GM13977 (cell line): ENCODE results near the gene MICU1.
"Not testable (repeated sequence)": the region's sequence is repeated elsewhere in the genome, so short reads cannot be mapped to it uniquely, and the experiment has no call there.

Experiments used
- DNase-seq: peaks from one replicate; pipeline ENCODE4 v3.0.0; 2012; ENCODE audit warnings: low spot score
- CTCF ChIP-seq: IDR thresholded peaks from 2 replicates; pipeline ENCODE4 v1.5.1; 2012; ENCODE audit warnings: mild to moderate bottlenecking, control low read depth; ENCODE audit not compliant: insufficient read depth; ENCODE audit errors: extremely low read depth, missing control alignments
- in situ Hi-C: fragments of 300-500 bp; cut with MboI; formaldehyde crosslinking; loops from one replicate; pipeline ENCODE4 v1.12.0; 2022; ENCODE audit warnings: low sequenced_read_pairs, low pct_unique_long_range_greater_than_20kb, mixed read lengths, inconsistent platforms; ENCODE audit not compliant: unreplicated experiment

Gene MICU1

DNA sequence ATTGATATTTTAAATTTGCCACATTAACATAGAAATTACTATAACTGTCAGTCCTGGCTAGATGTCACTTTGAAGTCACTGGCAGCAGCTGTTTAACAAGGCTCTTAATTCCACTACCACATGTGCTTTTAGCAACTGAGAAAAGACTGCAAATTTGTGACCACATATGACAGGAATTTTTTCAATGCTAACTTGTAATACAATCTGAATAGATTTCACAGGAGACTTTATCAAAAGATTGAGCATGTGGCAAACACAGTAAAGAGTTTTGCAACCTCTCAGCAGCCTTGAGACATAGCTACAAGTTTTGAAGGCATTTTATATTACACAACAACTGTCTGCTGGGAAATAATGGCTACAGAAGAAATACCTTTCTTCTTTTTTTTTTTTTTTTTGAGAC lies 73.0 kb downstream of the MICU1 start:
- no peak for TF ChIP-seq CTCF
- in situ Hi-C loops = no loop called here
- no peak for DNase-seq

DNA sequence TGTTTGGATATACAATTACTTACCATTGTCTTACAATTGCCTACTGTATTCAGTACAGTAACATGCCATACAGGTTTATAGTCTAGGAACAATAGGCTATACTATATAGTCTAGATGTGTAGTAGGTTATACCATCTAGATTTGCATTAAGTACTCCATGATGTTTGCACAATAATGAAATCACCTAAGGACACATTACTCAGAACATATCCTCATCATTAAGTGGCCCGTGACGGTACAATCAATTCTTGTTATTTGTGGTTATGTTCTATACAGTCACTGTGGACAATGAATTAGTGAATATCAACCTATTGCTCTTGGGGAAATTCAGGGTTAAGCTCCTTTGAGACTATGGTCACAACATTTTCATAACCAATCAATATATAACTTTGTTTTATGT lies 75.6 kb downstream of the MICU1 start:
- no peak for DNase-seq
- in situ Hi-C loops = no loop called here
- TF ChIP-seq CTCF = no peak

GRCh38 chr10:72545546-72545945 lies 80.3 kb downstream of the MICU1 start:
- no peak for DNase-seq
- no peak for TF ChIP-seq CTCF
- in situ Hi-C loops = no loop called here

DNA sequence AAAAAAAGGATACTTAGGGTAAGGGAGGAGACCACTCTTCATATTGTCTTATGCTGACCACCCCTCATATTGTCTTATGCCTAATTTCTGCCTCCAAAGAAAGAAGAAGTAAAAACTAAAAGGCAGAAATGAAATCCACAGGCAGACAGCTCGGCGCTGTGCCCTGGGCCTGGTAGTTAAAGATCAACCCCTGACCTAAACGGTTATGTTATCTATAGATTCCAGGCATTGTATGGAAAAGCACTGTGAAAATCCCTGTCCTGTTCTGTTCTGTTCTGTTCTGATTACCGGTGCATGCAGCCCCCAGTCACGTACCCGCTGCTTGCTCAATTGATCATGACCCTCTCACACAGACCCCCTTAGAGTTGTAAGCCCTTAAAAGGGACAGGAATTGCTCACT lies 82.0 kb downstream of the MICU1 start:
- DNase-seq, in situ Hi-C loops: not testable (repeated sequence)

DNA sequence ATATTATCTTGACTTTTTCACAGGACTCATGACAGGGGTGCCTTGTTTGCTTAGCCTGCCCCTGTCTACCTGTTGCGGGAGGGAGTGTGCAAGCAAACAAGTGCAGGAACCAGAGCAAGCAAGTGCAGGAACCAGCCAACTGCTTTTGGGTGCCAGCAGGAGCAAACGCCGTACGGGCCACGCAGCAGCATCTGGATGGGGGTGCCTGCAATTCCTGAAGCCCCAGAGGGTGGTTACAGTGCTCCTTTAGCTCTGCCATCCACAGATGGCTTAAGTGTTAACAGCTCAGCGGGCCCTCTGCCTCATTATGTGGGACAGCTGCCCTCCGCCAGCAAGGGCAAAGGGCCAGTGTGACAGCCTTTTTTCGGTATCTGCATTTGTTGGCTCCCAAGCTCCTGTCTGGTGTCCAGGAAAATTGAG lies 83.5 kb downstream of the MICU1 start:
- no peak for TF ChIP-seq CTCF
- no peak for DNase-seq
- in situ Hi-C loops = no loop called here

GRCh38 chr10:72541337-72541736 lies 84.5 kb downstream of the MICU1 start:
- TF ChIP-seq CTCF = no peak
- DNase-seq = no peak

DNA sequence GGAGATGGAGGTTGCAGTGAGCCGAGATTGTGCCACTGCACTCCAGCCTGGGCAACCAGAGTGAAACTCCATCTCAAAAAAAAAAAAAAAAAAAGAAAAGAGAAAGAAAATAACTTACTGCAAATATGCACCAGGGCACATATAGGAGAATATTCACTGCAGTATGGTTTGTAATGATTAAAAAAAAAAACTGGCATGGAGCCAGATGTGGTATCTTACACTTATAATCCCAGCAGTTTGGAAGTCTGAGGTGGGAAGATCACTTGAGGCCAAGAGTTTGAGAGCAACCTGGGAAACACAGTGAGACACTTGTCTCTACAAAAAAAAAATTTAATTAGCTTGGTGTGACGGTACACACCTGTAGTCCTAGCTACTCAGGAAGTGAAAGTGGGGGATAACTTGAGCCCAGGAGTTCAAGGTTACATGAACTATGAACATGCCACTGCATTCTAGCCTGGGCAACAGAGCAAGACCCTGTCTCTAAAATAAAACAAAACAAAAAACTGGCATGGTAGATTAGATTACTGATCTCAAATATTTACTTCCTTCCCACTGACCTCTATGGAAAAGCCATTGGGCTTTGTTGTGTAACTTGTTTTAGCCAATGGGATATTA lies 85.6 kb downstream of the MICU1 start:
- TF ChIP-seq CTCF = no peak
- DNase-seq = no peak
- in situ Hi-C loops = no loop called here

More at GRCh38 chr10:72541337-72541736, 84.5 kb downstream of the MICU1 start:
- in situ Hi-C loops = no loop called here
